Neural cell (in vitro differentiated cells): ENCODE data around the gene FNDC3B. TPM values are rescaled to one million over a fixed set of nuclear protein-coding genes. Genes with fewer than 3 reads are reported as not detected.

Source experiments
- H2AFZ ChIP-seq: fragments of 200-600, 300-800 bp; sonication (generic), shearing (Covaris generic); 2 replicates; pipeline ENCODE4 v1.6.0; 2014; ENCODE audit warnings: low read depth, mild to moderate bottlenecking, antibody characterized with exemption, low read length, moderate library complexity
- H3F3A ChIP-seq: fragments of 200-600 bp; shearing (Covaris generic); 2 replicates; pipeline ENCODE4 v1.6.1; 2016; ENCODE audit warnings: mild to moderate bottlenecking, moderate library complexity, mixed read lengths, antibody characterized with exemption, low read length; ENCODE audit not compliant: insufficient read depth, poor library complexity, severe bottlenecking
- H3K27ac ChIP-seq: fragments of 200-600, 300-800 bp; sonication (generic), shearing (Covaris generic); 2 replicates; pipeline ENCODE4 v1.5.1; 2014; ENCODE audit warnings: mild to moderate bottlenecking, low read length, moderate library complexity
- H3K27me3 ChIP-seq: fragments of 300-800, 200-600 bp; sonication (generic), shearing (Covaris generic); 2 replicates; pipeline ENCODE4 v1.6.0; 2014; ENCODE audit warnings: mild to moderate bottlenecking, low read depth, low read length, moderate library complexity; ENCODE audit not compliant: insufficient read depth
- H3K36me3 ChIP-seq: fragments of 300-800, 200-600 bp; sonication (generic), shearing (Covaris generic); 2 replicates; pipeline ENCODE4 v1.5.1; 2014; ENCODE audit warnings: mild to moderate bottlenecking, antibody characterized with exemption, low read length, moderate library complexity; ENCODE audit not compliant: insufficient read depth
- H3K4me2 ChIP-seq: fragments of 300-800, 200-600 bp; sonication (generic), shearing (Covaris generic); 2 replicates; pipeline ENCODE4 v1.6.0; 2014; ENCODE audit warnings: mild to moderate bottlenecking, low read length
- H3K4me3 ChIP-seq: fragments of 300-800, 200-600 bp; sonication (generic), shearing (Covaris generic); 2 replicates; pipeline ENCODE4 v1.5.1; 2014; ENCODE audit warnings: mild to moderate bottlenecking, low read length, moderate library complexity
- H3K79me2 ChIP-seq: fragments of 200-600 bp; shearing (Covaris generic); replicated peaks from 2 replicates; pipeline ENCODE4 v1.6.0; 2014; ENCODE audit warnings: mild to moderate bottlenecking, low read length, moderate library complexity; ENCODE audit not compliant: insufficient read depth
- H3K9ac ChIP-seq: fragments of 300-800, 200-600 bp; sonication (generic), shearing (Covaris generic); 2 replicates; pipeline ENCODE4 v1.6.1; 2016; ENCODE audit warnings: mild to moderate bottlenecking, low read length, mixed read lengths
- H3K9me2 ChIP-seq: fragments of 200-600 bp; shearing (Covaris generic); 2 replicates; pipeline ENCODE4 v1.6.1; 2016; ENCODE audit warnings: mild to moderate bottlenecking, low read length, mixed read lengths; ENCODE audit not compliant: insufficient read depth
- H3K9me3 ChIP-seq: fragments of 200-600, 300-800 bp; sonication (generic), shearing (Covaris generic); 2 replicates; pipeline ENCODE4 v1.6.1; 2016; ENCODE audit warnings: mild to moderate bottlenecking, mixed run types, low read length, moderate library complexity, mixed read lengths
- H4K20me1 ChIP-seq: fragments of 200-600 bp; shearing (Covaris generic); 2 replicates; pipeline ENCODE4 v1.6.1; 2016; ENCODE audit warnings: mild to moderate bottlenecking, mixed run types; ENCODE audit not compliant: insufficient read depth
- CTCF ChIP-seq: fragments of 450-650 bp; IDR thresholded peaks from 2 replicates; pipeline ENCODE4 v1.5.1; 2014; ENCODE audit warnings: antibody characterized with exemption, mild to moderate bottlenecking, moderate library complexity; ENCODE audit not compliant: poor library complexity, severe bottlenecking
- EP300 ChIP-seq: fragments of 450-650 bp; conservative IDR thresholded peaks from 2 replicates; pipeline ENCODE4 v1.6.1; 2014; ENCODE audit warnings: antibody characterized with exemption, mild to moderate bottlenecking, moderate library complexity; ENCODE audit not compliant: poor library complexity, severe bottlenecking
- EZH2 ChIP-seq: fragments of 200-600, 300-800 bp; shearing (Covaris generic), sonication (generic); IDR thresholded peaks from 2 replicates; pipeline ENCODE4 v1.6.1; 2014; ENCODE audit warnings: antibody characterized with exemption, low read length, borderline replicate concordance, mild to moderate bottlenecking; ENCODE audit not compliant: insufficient read depth, poor library complexity, severe bottlenecking
- MXI1 ChIP-seq: fragments of 450-650 bp; conservative IDR thresholded peaks from 2 replicates; pipeline ENCODE4 v1.6.1; 2014; ENCODE audit warnings: antibody characterized with exemption, mild to moderate bottlenecking; ENCODE audit not compliant: poor library complexity, severe bottlenecking
- POLR2AphosphoS5 ChIP-seq: IDR thresholded peaks from 2 replicates; pipeline ENCODE4 v1.6.1; 2012
- RAD21 ChIP-seq: fragments of 450-650 bp; conservative IDR thresholded peaks from 2 replicates; pipeline ENCODE4 v1.6.1; 2014; ENCODE audit warnings: antibody characterized with exemption, mild to moderate bottlenecking, moderate library complexity
- REST ChIP-seq: IDR thresholded peaks from 2 replicates; pipeline ENCODE4 v1.6.1; 2012; ENCODE audit warnings: borderline replicate concordance
- SMC3 ChIP-seq: fragments of 450-650 bp; conservative IDR thresholded peaks from 2 replicates; pipeline ENCODE4 v1.6.1; 2014; ENCODE audit warnings: antibody characterized with exemption, mild to moderate bottlenecking, moderate library complexity; ENCODE audit not compliant: poor library complexity
- TAF1 ChIP-seq: IDR thresholded peaks from 2 replicates; pipeline ENCODE4 v1.6.1; 2012; ENCODE audit warnings: low read depth
- polyA plus RNA-seq: library from polyadenylated mRNA; depleted of rRNA; stranded (reverse); fragments of >200 nt; gene quantifications from 2 replicates; pipeline ENCODE4 v1.2.3, GENCODE V29; 2014

FNDC3B gene
- polyA plus RNA-seq, 1 donor from 2014 or later = 4.9 TPM

- no peak overlapping the region for H3K4me2 ChIP-seq
- no peaks in the 10 kb centered on the region for H3F3A ChIP-seq
- no peaks in the 10 kb centered on the region for H3K36me3 ChIP-seq
- no peak overlapping the region for H3K4me3 ChIP-seq
- H4K20me1 ChIP-seq = no peaks in the 10 kb centered on the region
- no peak for TF ChIP-seq RAD21
- TF ChIP-seq TAF1 = no peak
- TF ChIP-seq SMC3 = no peak
- TF ChIP-seq POLR2AphosphoS5 = no peak
- no peak for TF ChIP-seq CTCF
- TF ChIP-seq EZH2 = no peak
- TF ChIP-seq MXI1 = no peak
- TF ChIP-seq EP300 = no peak
- TF ChIP-seq REST = no peak
- H3K9me3 ChIP-seq = no peaks in the 10 kb centered on the region
- no peaks in the 10 kb centered on the region for H3K9me2 ChIP-seq
- H3K27me3 ChIP-seq = no peaks in the 10 kb centered on the region
- H3K27ac ChIP-seq = no peak overlapping the region
- H3K9ac ChIP-seq = no peak overlapping the region
- H3K79me2 ChIP-seq = no peaks in the 10 kb centered on the region
- no peak overlapping the region for H2AFZ ChIP-seq
Measured at GRCh38 chr3:172371544-172371943, 332.2 kb downstream of the FNDC3B start.

GRCh38 chr3:172372895-172373294, 333.5 kb downstream of the FNDC3B start:
- H4K20me1 ChIP-seq = no peaks in the 10 kb centered on the region
- H3K9me3 ChIP-seq = no peaks in the 10 kb centered on the region
- no peak overlapping the region for H3K9ac ChIP-seq
- H3K36me3 ChIP-seq = no peaks in the 10 kb centered on the region
- H3K4me3 ChIP-seq = no peak overlapping the region
- no peaks in the 10 kb centered on the region for H3K27me3 ChIP-seq
- no peak overlapping the region for H3K4me2 ChIP-seq
- no peak overlapping the region for H3K27ac ChIP-seq
- H3K79me2 ChIP-seq = no peaks in the 10 kb centered on the region
- TF ChIP-seq EP300 = no peak
- no peak for TF ChIP-seq MXI1
- no peak for TF ChIP-seq SMC3
- TF ChIP-seq REST = no peak
- no peak for TF ChIP-seq POLR2AphosphoS5
- TF ChIP-seq CTCF = no peak
- TF ChIP-seq RAD21 = no peak
- no peak for TF ChIP-seq TAF1
- TF ChIP-seq EZH2 = no peak
- no peaks in the 10 kb centered on the region for H3K9me2 ChIP-seq
- no peak overlapping the region for H2AFZ ChIP-seq
- no peaks in the 10 kb centered on the region for H3F3A ChIP-seq
